Measurements from ENCODE around the gene NOB1. TPM values are rescaled to one million over a fixed set of nuclear protein-coding genes. Genes with fewer than 3 reads are reported as not detected.

The NOB1 gene
- total RNA-seq, 1 experiment from 2014 or later: 31.9 TPM

GRCh38 chr16:69771651-69771967 lies 16.9 kb upstream of the NOB1 start:
- intact Hi-C loops (cut with micrococcal nuclease): no loop called here
- H3K27ac ChIP-seq (ENCODE audit: low read length): no peak overlapping the region
- H3K4me1 ChIP-seq (ENCODE audit: insufficient read depth, low read length): no peaks in the 10 kb centered on the region
- ATAC-seq (no peak), DNase-seq (no peak)
- no peak overlapping the region for H3K4me3 ChIP-seq (ENCODE audit: low read length)
- peaks cover 6% of the 10 kb centered on the region; the same call in 1 of the 2 replicates for H3K79me2 ChIP-seq (ENCODE audit: low read length)
- H3K9me2 ChIP-seq (replicated peaks; ENCODE audit: low read length): no peaks in the 10 kb centered on the region
- no peak for TF ChIP-seq EZH2 (IDR thresholded peaks at IDR 0.05; ENCODE audit: low read length, unreplicated experiment)
- no peak for TF ChIP-seq EZH2phosphoT487 (IDR thresholded peaks at IDR 0.05; ENCODE audit: borderline replicate concordance, low read length)
- TF ChIP-seq CTCF (conservative IDR thresholded peaks at IDR 0.05; ENCODE audit: low read depth, low read length): no peak
- H3K27me3 ChIP-seq (ENCODE audit: low read length): no peaks in the 10 kb centered on the region
- no peaks in the 10 kb centered on the region for H4K20me1 ChIP-seq (ENCODE audit: low read length)
- no peaks in the 10 kb centered on the region for H3K9me3 ChIP-seq (ENCODE audit: low read length)
- no peak overlapping the region for H3K9ac ChIP-seq (ENCODE audit: low read length)
- no peaks in the 10 kb centered on the region for H3K36me3 ChIP-seq (ENCODE audit: low read depth, low read length)
- H2AFZ ChIP-seq (ENCODE audit: low read length): no peak overlapping the region
- H3F3A ChIP-seq (ENCODE audit: low read length, unreplicated experiment): no peaks in the 10 kb centered on the region
- no TSS peak for BruUV-seq (replicated peaks)
- ChIA-PET CTCF (no interaction called here), POLR2A (ENCODE audit: unreplicated experiment) (no interaction called here)
- H3K4me2 ChIP-seq (ENCODE audit: low read length): no peak overlapping the region

- no peak for ATAC-seq
- no peak overlapping the region for H3K9ac ChIP-seq (ENCODE audit: low read length)
- H3K9me2 ChIP-seq (replicated peaks; ENCODE audit: low read length): no peaks in the 10 kb centered on the region
- no peak overlapping the region for H2AFZ ChIP-seq (ENCODE audit: low read length)
- no peaks in the 10 kb centered on the region for H3K36me3 ChIP-seq (ENCODE audit: low read depth, low read length)
- no peaks in the 10 kb centered on the region for H3F3A ChIP-seq (ENCODE audit: low read length, unreplicated experiment)
- POLR2A ChIA-PET (ENCODE audit: unreplicated experiment): no interaction called here
- DNase-seq: no peak
- H3K4me1 ChIP-seq (ENCODE audit: insufficient read depth, low read length): no peaks in the 10 kb centered on the region
- H3K27ac ChIP-seq (ENCODE audit: low read length): no peak overlapping the region
- H3K79me2 ChIP-seq (ENCODE audit: low read length): peaks cover 16% of the 10 kb centered on the region
- H4K20me1 ChIP-seq (ENCODE audit: low read length): no peaks in the 10 kb centered on the region
- CTCF ChIA-PET: no interaction called here
- H3K4me2 ChIP-seq (ENCODE audit: low read length): no peak overlapping the region
- no peak for TF ChIP-seq EZH2 (IDR thresholded peaks at IDR 0.05; ENCODE audit: low read length, unreplicated experiment)
- TF ChIP-seq CTCF (conservative IDR thresholded peaks at IDR 0.05; ENCODE audit: low read depth, low read length): no peak
- TF ChIP-seq EZH2phosphoT487 (IDR thresholded peaks at IDR 0.05; ENCODE audit: borderline replicate concordance, low read length): no peak
- H3K27me3 ChIP-seq (ENCODE audit: low read length): no peaks in the 10 kb centered on the region
- H3K4me3 ChIP-seq (ENCODE audit: low read length): no peak overlapping the region
- no TSS peak for BruUV-seq (replicated peaks)
- intact Hi-C loops (cut with micrococcal nuclease): no loop called here
- no peaks in the 10 kb centered on the region for H3K9me3 ChIP-seq (ENCODE audit: low read length)
Measured at GRCh38 chr16:69769404-69769803, 14.7 kb upstream of the NOB1 start.

DNA sequence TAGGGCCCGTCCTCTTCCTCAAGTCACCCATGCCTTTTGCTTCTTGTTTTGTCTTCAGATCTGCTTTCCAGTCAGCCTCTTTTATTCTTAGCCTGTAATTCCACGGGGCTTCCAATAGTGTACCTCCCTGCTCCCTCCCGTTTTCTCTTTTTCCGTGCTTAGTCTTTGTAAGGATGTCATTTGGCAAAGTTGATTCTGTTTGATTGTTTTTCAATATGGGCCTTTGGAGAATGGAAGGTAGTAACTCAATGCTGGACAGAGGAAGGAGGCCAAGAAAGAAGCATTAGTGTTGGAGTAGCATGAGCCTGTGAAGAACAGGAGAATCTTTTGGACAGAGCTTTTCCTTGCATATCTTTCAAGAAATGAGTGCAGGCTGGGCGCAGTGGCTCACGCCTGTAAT lies 13.9 kb upstream of the NOB1 start:
- peaks cover 23% of the 10 kb centered on the region for H3K79me2 ChIP-seq (ENCODE audit: low read length)
- no peaks in the 10 kb centered on the region for H4K20me1 ChIP-seq (ENCODE audit: low read length)
- no peaks in the 10 kb centered on the region for H3K36me3 ChIP-seq (ENCODE audit: low read depth, low read length)
- DNase-seq: no peak
- BruUV-seq (replicated peaks): no TSS peak
- H3K27ac ChIP-seq (ENCODE audit: low read length): no peak overlapping the region
- no peak overlapping the region for H3K4me3 ChIP-seq (ENCODE audit: low read length)
- ChIA-PET CTCF (no interaction called here), POLR2A (ENCODE audit: unreplicated experiment) (no interaction called here)
- no peaks in the 10 kb centered on the region for H3K9me3 ChIP-seq (ENCODE audit: low read length)
- TF ChIP-seq CTCF (conservative IDR thresholded peaks at IDR 0.05; ENCODE audit: low read depth, low read length) (no peak), EZH2 (IDR thresholded peaks at IDR 0.05; ENCODE audit: low read length, unreplicated experiment) (no peak), EZH2phosphoT487 (IDR thresholded peaks at IDR 0.05; ENCODE audit: borderline replicate concordance, low read length) (no peak)
- ATAC-seq: no peak
- H2AFZ ChIP-seq (ENCODE audit: low read length): no peak overlapping the region
- no peak overlapping the region for H3K4me2 ChIP-seq (ENCODE audit: low read length)
- H3F3A ChIP-seq (ENCODE audit: low read length, unreplicated experiment): no peaks in the 10 kb centered on the region
- H3K27me3 ChIP-seq (ENCODE audit: low read length): no peaks in the 10 kb centered on the region
- no peak overlapping the region for H3K9ac ChIP-seq (ENCODE audit: low read length)
- intact Hi-C loops (cut with micrococcal nuclease): no loop called here
- H3K9me2 ChIP-seq (replicated peaks; ENCODE audit: low read length): no peaks in the 10 kb centered on the region
- H3K4me1 ChIP-seq (ENCODE audit: insufficient read depth, low read length): peaks cover 3% of the 10 kb centered on the region; the same call in 1 of the 2 replicates

Measured in PC-3 (cell line).